K562 (cell line): ENCODE measurements around the gene MPL. TPM values are rescaled to one million over a fixed set of nuclear protein-coding genes. Genes with fewer than 3 reads are reported as not detected.
A peak's percentile ranks its signal among the peaks of the same experiment; 100 is the strongest.

ENCODE experiments used
- ARID1B ChIP-seq: fragments of 450-650 bp; IDR thresholded peaks from 2 replicates; pipeline ENCODE4 v1.6.1; 2016; ENCODE audit warnings: antibody characterized with exemption, mild to moderate bottlenecking, inconsistent platforms
- CCNT2 ChIP-seq: IDR thresholded peaks from 2 replicates; pipeline ENCODE4 v1.6.1; 2011; ENCODE audit warnings: borderline replicate concordance, low read depth, mild to moderate bottlenecking, moderate library complexity, mixed read lengths, low read length; ENCODE audit not compliant: insufficient read length; ENCODE audit errors: extremely low read depth
- FOXP4 ChIP-seq: sonication (generic); formaldehyde crosslinking; IDR thresholded peaks from 2 replicates; pipeline ENCODE4 v1.8.0; 2022; ENCODE audit warnings: mild to moderate bottlenecking, missing genetic modification reagents, borderline replicate concordance
- HMG20A ChIP-seq: fragments of 450-650 bp; formaldehyde crosslinking; conservative IDR thresholded peaks from 2 replicates; pipeline ENCODE4 v1.4.0; 2020; ENCODE audit warnings: mild to moderate bottlenecking, mixed read lengths
- HOXB6 ChIP-seq: fragments of 250-450 bp; sonication (Bioruptor Pico); IDR thresholded peaks from 2 replicates; pipeline ENCODE4 v1.5.1; 2022; ENCODE audit warnings: mild to moderate bottlenecking, borderline replicate concordance
- KDM4B ChIP-seq, 2 experiments: fragments of 450-650 bp in 1 of 2; sonication (generic) in 1 of 2; IDR thresholded peaks; 2 replicates each; pipeline ENCODE4 v1.6.1; 2016 to 2017; ENCODE audit warnings: borderline replicate concordance in 2 of 2, antibody characterized with exemption in 1 of 2, low read depth in 1 of 2, mild to moderate bottlenecking in 1 of 2
- PRDM10 ChIP-seq: fragments of 450-650 bp; IDR thresholded peaks from 2 replicates; pipeline ENCODE4 v1.6.1; 2018; ENCODE audit not compliant: partially characterized antibody
- SREBF2 ChIP-seq: sonication (generic); formaldehyde crosslinking; IDR thresholded peaks from 2 replicates; pipeline ENCODE4 v1.4.0; 2020; ENCODE audit warnings: mild to moderate bottlenecking, missing genetic modification reagents
- TAF1 ChIP-seq: IDR thresholded peaks from 2 replicates; pipeline ENCODE4 v1.6.1; 2011; ENCODE audit warnings: mild to moderate bottlenecking, low read length, moderate library complexity; ENCODE audit not compliant: insufficient read depth, control insufficient read depth, severe bottlenecking; ENCODE audit errors: extremely low read depth
- USF2 ChIP-seq: sonication (generic); formaldehyde crosslinking; IDR thresholded peaks from 2 replicates; pipeline ENCODE4 v1.5.0; 2020; ENCODE audit warnings: missing genetic modification reagents
- YY1 ChIP-seq, 3 experiments: IDR thresholded peaks; 2 replicates each; pipeline ENCODE4 v1.6.1; 2011; ENCODE audit warnings: low read length in 2 of 3, mild to moderate bottlenecking in 2 of 3, moderate library complexity in 2 of 3, borderline replicate concordance in 1 of 3, control low read depth in 1 of 3, low read depth in 1 of 3; ENCODE audit not compliant: insufficient read depth in 3 of 3, insufficient replicate concordance in 2 of 3, control insufficient read depth in 1 of 3, insufficient read length in 1 of 3; ENCODE audit errors: extremely low read depth in 1 of 3
- polyA plus RNA-seq, 8 experiments: library from polyadenylated mRNA; depleted of rRNA in 4 of 8; stranded (reverse) in 5 of 8; unstranded in 3 of 8; fragments of >200 nt; fragmentation: Nextera tagmentation in 2 of 8; fragmentation: Illumina TruSeq in 1 of 8; extraction: Ambion mirVana in 2 of 8; extraction: Trizol in 1 of 8; gene quantifications; 2 replicates each; pipeline versions ENCODE4 v1.2.1 to v1.2.3, GENCODE V29; 2011 to 2014; ENCODE audit warnings: inconsistent platforms in 1 of 8, missing spikeins in 1 of 8
- total RNA-seq, 7 experiments: library from RNA; depleted of rRNA in 6 of 7; stranded (reverse); fragments of >200 nt in 6 of 7; fragmentation: Illumina TruSeq in 2 of 7; extraction: Trizol in 2 of 7; gene quantifications; 2 replicates each; pipeline versions ENCODE4 v1.2.1 to v1.2.3, GENCODE V29; 2011 to 2021; ENCODE audit warnings: low replicate concordance in 1 of 7
- TF ChIP-seq, protein P1 (sequence below): fragments of 200-800 bp; sonication (Bioruptor generic); IDR thresholded peaks from 2 replicates; pipeline ENCODE4 v1.6.1; 2017; ENCODE audit warnings: missing genetic modification characterization, missing compliant biosample characterization

Gene MPL
- total and polyA plus RNA-seq, 9 of the 15 experiments (the other 6 are each of a cell fraction or from before 2014, with no cell fraction given): not detected

- 0 out of 2 replicates have a peak, but pooled peaks have one; percentile 32 for TF ChIP-seq FOXP4 (CRISPR knock-in tag)
- TF ChIP-seq SREBF2 (CRISPR knock-in tag): no peak
- TF ChIP-seq, protein P1, sequence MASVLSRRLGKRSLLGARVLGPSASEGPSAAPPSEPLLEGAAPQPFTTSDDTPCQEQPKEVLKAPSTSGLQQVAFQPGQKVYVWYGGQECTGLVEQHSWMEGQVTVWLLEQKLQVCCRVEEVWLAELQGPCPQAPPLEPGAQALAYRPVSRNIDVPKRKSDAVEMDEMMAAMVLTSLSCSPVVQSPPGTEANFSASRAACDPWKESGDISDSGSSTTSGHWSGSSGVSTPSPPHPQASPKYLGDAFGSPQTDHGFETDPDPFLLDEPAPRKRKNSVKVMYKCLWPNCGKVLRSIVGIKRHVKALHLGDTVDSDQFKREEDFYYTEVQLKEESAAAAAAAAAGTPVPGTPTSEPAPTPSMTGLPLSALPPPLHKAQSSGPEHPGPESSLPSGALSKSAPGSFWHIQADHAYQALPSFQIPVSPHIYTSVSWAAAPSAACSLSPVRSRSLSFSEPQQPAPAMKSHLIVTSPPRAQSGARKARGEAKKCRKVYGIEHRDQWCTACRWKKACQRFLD (CRISPR knock-in tag): peak; percentile 92; the same call in 1 of the 2 replicates
- peak; percentile 81 for TF ChIP-seq PRDM10
- TF ChIP-seq HOXB6 (CRISPR knock-in tag): peak; percentile 27; the same call in 1 of the 2 replicates
- 0 out of 4 replicates have a peak, but pooled peaks of 1 of the 2 experiments have one; percentile 35 for TF ChIP-seq KDM4B (IDR thresholded peaks at IDR 0.05; ENCODE audit: borderline replicate concordance in 2 of 2, low read depth in 1 of 2)
- no peak for TF ChIP-seq HMG20A (CRISPR knock-in tag)
- TF ChIP-seq CCNT2: no peak
- TF ChIP-seq TAF1: peak; percentile 59
- TF ChIP-seq YY1 (IDR thresholded peaks at IDR 0.05; ENCODE audit: borderline replicate concordance in 1 of 3, control insufficient read depth in 1 of 3, extremely low read depth in 1 of 3, insufficient read depth in 3 of 3, insufficient read length in 1 of 3, insufficient replicate concordance in 2 of 3, low read depth in 1 of 3, low read length in 2 of 3): peak in 1 of 3 experiments; percentile 7
- peak; percentile 15; the same call in 1 of the 2 replicates for TF ChIP-seq USF2 (CRISPR knock-in tag)
- no peak for TF ChIP-seq ARID1B
These were observed 21.4 kb downstream of the MPL start, which contains the start of gene CDC20 (continued) for GRCh38 chr1:43358746-43359693.
